Fibroblast of lung (primary cell): ENCODE data around the gene EWSR1. TPM values are rescaled to one million over a fixed set of nuclear protein-coding genes. Genes with fewer than 3 reads are reported as not detected.

ENCODE experiments used
- DNase-seq, 2 donors: peaks; one replicate each; pipeline versions ENCODE4 v3.0.0 to v3.0.0-alpha.2; 2010; ENCODE audit warnings: low read depth in 2 of 2
- H2AFZ ChIP-seq: 2 replicates; pipeline ENCODE4 v1.5.1; 2012; ENCODE audit warnings: low read length, control low read depth, inconsistent platforms
- H3K27ac ChIP-seq: 2 replicates; pipeline ENCODE4 v1.5.1; 2011; ENCODE audit warnings: low read length, control low read depth; ENCODE audit not compliant: insufficient read depth
- H3K27me3 ChIP-seq: 2 replicates; pipeline ENCODE4 v1.5.1; 2011; ENCODE audit warnings: mild to moderate bottlenecking, low read length; ENCODE audit not compliant: control insufficient read depth, insufficient read depth
- H3K36me3 ChIP-seq: 2 replicates; pipeline ENCODE4 v1.5.1; 2011; ENCODE audit warnings: low read length; ENCODE audit not compliant: control insufficient read depth, insufficient read depth
- H3K4me1 ChIP-seq: 2 replicates; pipeline ENCODE4 v1.5.1; 2011; ENCODE audit warnings: low read length; ENCODE audit not compliant: control insufficient read depth, insufficient read depth; ENCODE audit errors: extremely low read depth
- H3K4me2 ChIP-seq: 2 replicates; pipeline ENCODE4 v1.5.1; 2011; ENCODE audit warnings: low read length, control low read depth; ENCODE audit not compliant: insufficient read depth; ENCODE audit errors: extremely low read depth
- H3K4me3 ChIP-seq, 4 experiments: fragments of 200-600 bp in 1 of 4; sonication (generic) in 1 of 4; replicated peaks in 1 of 4; 2 replicates each; pipeline ENCODE4 v1.5.1; 2011 to 2016; ENCODE audit warnings: low read length in 4 of 4, low read depth in 3 of 4, mild to moderate bottlenecking in 3 of 4, control low read depth in 2 of 4, inconsistent platforms in 1 of 4, mixed read lengths in 1 of 4; ENCODE audit not compliant: insufficient read depth in 1 of 4; ENCODE audit errors: control extremely low read depth in 1 of 4
- H3K79me2 ChIP-seq: 2 replicates; pipeline ENCODE4 v1.5.1; 2012; ENCODE audit warnings: mild to moderate bottlenecking, low read length, inconsistent platforms; ENCODE audit not compliant: control insufficient read depth, insufficient read depth
- H3K9ac ChIP-seq: 2 replicates; pipeline ENCODE4 v1.5.1; 2011; ENCODE audit warnings: mild to moderate bottlenecking, low read length, control low read depth; ENCODE audit not compliant: insufficient read depth
- H3K9me3 ChIP-seq: 2 replicates; pipeline ENCODE4 v1.5.1; 2012; ENCODE audit warnings: low read depth, low read length; ENCODE audit not compliant: control insufficient read depth, insufficient read depth
- H4K20me1 ChIP-seq: 2 replicates; pipeline ENCODE4 v1.5.1; 2011; ENCODE audit warnings: low read length; ENCODE audit not compliant: control insufficient read depth, insufficient read depth; ENCODE audit errors: extremely low read depth
- CTCF ChIP-seq, 2 donors: IDR thresholded peaks in 1 of 2; conservative IDR thresholded peaks in 1 of 2; 1 replicate in 1 of 2; 2 replicates in 1 of 2; pipeline ENCODE4 v1.5.1; 2011 to 2012; ENCODE audit warnings: low read length in 2 of 2, control low read depth in 1 of 2, inconsistent platforms in 1 of 2, low read depth in 1 of 2, mild to moderate bottlenecking in 1 of 2
- EZH2 ChIP-seq: IDR thresholded peaks from 2 replicates; pipeline ENCODE4 v1.5.1; 2012; ENCODE audit warnings: low read length, control low read depth, mild to moderate bottlenecking; ENCODE audit errors: missing control alignments
- polyA plus RNA-seq, 2 donors: library from polyadenylated mRNA; depleted of rRNA in 1 of 2; stranded (reverse) in 1 of 2; unstranded in 1 of 2; fragments of >200 nt; gene quantifications; 2 replicates each; pipeline ENCODE4 v1.2.1, GENCODE V29; 2011 to 2012; ENCODE audit warnings: missing spikeins in 1 of 2
- total RNA-seq: library from RNA; depleted of rRNA; stranded (reverse); fragments of >200 nt; gene quantifications from 2 replicates; pipeline ENCODE4 v1.2.1, GENCODE V29; 2014

Gene EWSR1
- total and polyA plus RNA-seq, 2 donors (not counting 1 experiment from before 2014, with no cell fraction given) = 150 to 172 TPM

GRCh38 chr22:29341849-29342127 is 73.7 kb downstream of the EWSR1 start:
- H3K27me3 ChIP-seq = no peaks in the 10 kb centered on the region
- no peak for DNase-seq
- H3K4me3 ChIP-seq = no peak overlapping the region
- TF ChIP-seq EZH2 (no peak), CTCF (conservative IDR thresholded peaks at IDR 0.05 in 1 of 2, IDR thresholded peaks at IDR 0.05 in 1 of 2; ENCODE audit: low read depth in 1 of 2, low read length in 2 of 2) (no peak)
- H3K9ac ChIP-seq = no peak overlapping the region
- H3K36me3 ChIP-seq = peaks cover 34% of the 10 kb centered on the region
- H3K27ac ChIP-seq = no peak overlapping the region
- H3K4me2 ChIP-seq = no peak overlapping the region
- H3K79me2 ChIP-seq = no peaks in the 10 kb centered on the region
- no peaks in the 10 kb centered on the region for H3K9me3 ChIP-seq
- H2AFZ ChIP-seq = no peak overlapping the region
- no peaks in the 10 kb centered on the region for H4K20me1 ChIP-seq
- H3K4me1 ChIP-seq = peaks cover 3% of the 10 kb centered on the region

- DNase-seq = no peak
- no peak overlapping the region for H3K27ac ChIP-seq
- H3K36me3 ChIP-seq = peaks cover 34% of the 10 kb centered on the region
Measured at GRCh38 chr22:29342177-29342576, 74.1 kb downstream of the EWSR1 start.

GRCh38 chr22:29342577-29343312 is 74.7 kb downstream of the EWSR1 start:
- Histone ChIP-seq H2AFZ (no peak overlapping the region), H3K4me3 (no peak overlapping the region), H3K9me3 (no peaks in the 10 kb centered on the region), H4K20me1 (no peaks in the 10 kb centered on the region), H3K9ac (no peak overlapping the region), H3K27me3 (no peaks in the 10 kb centered on the region), H3K4me1 (peaks cover 3% of the 10 kb centered on the region), H3K27ac (no peak overlapping the region), H3K79me2 (no peaks in the 10 kb centered on the region), H3K4me2 (no peak overlapping the region), H3K36me3 (peaks cover 32% of the 10 kb centered on the region)
- TF ChIP-seq CTCF (conservative IDR thresholded peaks at IDR 0.05 in 1 of 2, IDR thresholded peaks at IDR 0.05 in 1 of 2; ENCODE audit: low read depth in 1 of 2, low read length in 2 of 2) (no peak), EZH2 (no peak)
- peak in 1 of 2 donors; percentile 6 for DNase-seq

More at GRCh38 chr22:29342177-29342576, 74.1 kb downstream of the EWSR1 start:
- Histone ChIP-seq H3K4me1 (peaks cover 3% of the 10 kb centered on the region), H3K27me3 (no peaks in the 10 kb centered on the region), H3K9me3 (no peaks in the 10 kb centered on the region), H3K4me3 (no peak overlapping the region), H2AFZ (no peak overlapping the region), H3K9ac (no peak overlapping the region), H3K79me2 (no peaks in the 10 kb centered on the region), H4K20me1 (no peaks in the 10 kb centered on the region), H3K4me2 (no peak overlapping the region)
- TF ChIP-seq EZH2 = no peak
- TF ChIP-seq CTCF (conservative IDR thresholded peaks at IDR 0.05 in 1 of 2, IDR thresholded peaks at IDR 0.05 in 1 of 2; ENCODE audit: low read depth in 1 of 2, low read length in 2 of 2) = no peak
